Measurements from ENCODE around the gene R3HDM4.

The R3HDM4 gene

GRCh38 chr19:906480-906879, 6.5 kb downstream of the R3HDM4 start:
- DNase-seq = no peak
- no peak overlapping the region for H3K9ac ChIP-seq (ENCODE audit: low read length)
- peaks cover 2 to 9% of the 10 kb centered on the region in 2 experiments for H3K4me1 ChIP-seq (ENCODE audit: control insufficient read depth in 1 of 2, insufficient read depth in 2 of 2, low read length in 2 of 2)
- no peak overlapping the region for H3K4me2 ChIP-seq (ENCODE audit: low read length)
- H2BK12ac ChIP-seq (ENCODE audit: low read length) = no peak overlapping the region
- H4K91ac ChIP-seq (ENCODE audit: low read depth, low read length) = no peak overlapping the region
- no peak overlapping the region for H3K14ac ChIP-seq (ENCODE audit: low read length)
- H3K18ac ChIP-seq (ENCODE audit: low read length) = no peak overlapping the region
- no peak overlapping the region for H3K23ac ChIP-seq (ENCODE audit: low read length)
- H4K8ac ChIP-seq (ENCODE audit: low read depth, low read length) = no peak overlapping the region
- no peaks in the 10 kb centered on the region for H3K9me3 ChIP-seq (ENCODE audit: insufficient read depth, low read depth, low read length)
- no peaks in the 10 kb centered on the region for H3K79me1 ChIP-seq (ENCODE audit: low read length)
- no CpG with 5 or more reads among the region's 7 CpGs for WGBS (ENCODE audit: extremely low coverage, insufficient coverage, insufficient read length)
- no peak overlapping the region for H3K4me3 ChIP-seq (ENCODE audit: low read depth, low read length)
- peaks cover 4 to 9% of the 10 kb centered on the region in 2 experiments for H3K36me3 ChIP-seq (ENCODE audit: control insufficient read depth in 1 of 2, insufficient read depth in 2 of 2, low read length in 2 of 2)
- no peak overlapping the region for H4K12ac ChIP-seq (ENCODE audit: low read depth, low read length)
- no peaks in the 10 kb centered on the region for H3K27me3 ChIP-seq (ENCODE audit: insufficient read depth, low read length)
- no peaks in the 10 kb centered on the region for H3K79me2 ChIP-seq (ENCODE audit: control insufficient read depth, insufficient read depth, low read length, poor library complexity)
- no peak overlapping the region for H2BK120ac ChIP-seq (ENCODE audit: insufficient read depth, low read length, poor library complexity)
- no peak overlapping the region for H2BK5ac ChIP-seq (ENCODE audit: low read depth, low read length, poor library complexity)
- no peak overlapping the region for H3K4ac ChIP-seq (ENCODE audit: low read depth, low read length)
- no peak overlapping the region for H2AFZ ChIP-seq (ENCODE audit: insufficient read depth, low read length, poor library complexity)
- H2AK5ac ChIP-seq (ENCODE audit: low read length) = no peak overlapping the region
- no peak overlapping the region for H3K27ac ChIP-seq (ENCODE audit: low read depth, low read length)

- Histone ChIP-seq H3K79me2 (ENCODE audit: control insufficient read depth, insufficient read depth, low read length, poor library complexity) (no peaks in the 10 kb centered on the region), H3K9me3 (ENCODE audit: insufficient read depth, low read depth, low read length) (no peaks in the 10 kb centered on the region), H2AFZ (ENCODE audit: insufficient read depth, low read length, poor library complexity) (no peak overlapping the region), H3K4me2 (ENCODE audit: low read length) (no peak overlapping the region), H3K14ac (ENCODE audit: low read length) (no peak overlapping the region), H3K18ac (ENCODE audit: low read length) (no peak overlapping the region), H3K4me3 (ENCODE audit: low read depth, low read length) (no peak overlapping the region), H3K36me3 (ENCODE audit: control insufficient read depth in 1 of 2, insufficient read depth in 2 of 2, low read length in 2 of 2) (peaks cover 14 to 16% of the 10 kb centered on the region in 2 experiments), H2BK12ac (ENCODE audit: low read length) (no peak overlapping the region), H3K4ac (ENCODE audit: low read depth, low read length) (no peak overlapping the region), H3K27ac (ENCODE audit: low read depth, low read length) (no peak overlapping the region), H3K9ac (ENCODE audit: low read length) (no peak overlapping the region), H3K23ac (ENCODE audit: low read length) (no peak overlapping the region), H3K4me1 (ENCODE audit: control insufficient read depth in 1 of 2, insufficient read depth in 2 of 2, low read length in 2 of 2) (peaks cover 2 to 6% of the 10 kb centered on the region in 2 experiments), H2BK120ac (ENCODE audit: insufficient read depth, low read length, poor library complexity) (no peak overlapping the region), H4K8ac (ENCODE audit: low read depth, low read length) (no peak overlapping the region), H2BK5ac (ENCODE audit: low read depth, low read length, poor library complexity) (no peak overlapping the region), H3K79me1 (ENCODE audit: low read length) (no peaks in the 10 kb centered on the region), H2AK5ac (ENCODE audit: low read length) (no peak overlapping the region), H4K91ac (ENCODE audit: low read depth, low read length) (no peak overlapping the region), H3K27me3 (ENCODE audit: insufficient read depth, low read length) (no peaks in the 10 kb centered on the region), H4K12ac (ENCODE audit: low read depth, low read length) (no peak overlapping the region)
- no peak for DNase-seq
- WGBS (ENCODE audit: extremely low coverage, insufficient coverage, insufficient read length) = no CpG with 5 or more reads among the region's 8 CpGs
These were observed 8.5 kb downstream of the R3HDM4 start for GRCh38 chr19:904545-904944.

GRCh38 chr19:903266-903797, 9.7 kb downstream of the R3HDM4 start:
- no peak overlapping the region for H3K4me2 ChIP-seq (ENCODE audit: low read length)
- no peak overlapping the region for H4K91ac ChIP-seq (ENCODE audit: low read depth, low read length)
- peaks cover 3% of the 10 kb centered on the region for H3K9me3 ChIP-seq (ENCODE audit: insufficient read depth, low read depth, low read length)
- H3K4me1 ChIP-seq (ENCODE audit: control insufficient read depth in 1 of 2, insufficient read depth in 2 of 2, low read length in 2 of 2) = no peaks in the 10 kb centered on the region
- H3K18ac ChIP-seq (ENCODE audit: low read length) = no peak overlapping the region
- WGBS (ENCODE audit: extremely low coverage, insufficient coverage, insufficient read length) = no CpG with 5 or more reads among the region's 32 CpGs
- no peaks in the 10 kb centered on the region for H3K79me1 ChIP-seq (ENCODE audit: low read length)
- H3K79me2 ChIP-seq (ENCODE audit: control insufficient read depth, insufficient read depth, low read length, poor library complexity) = no peaks in the 10 kb centered on the region
- H2BK12ac ChIP-seq (ENCODE audit: low read length) = no peak overlapping the region
- no peak overlapping the region for H3K14ac ChIP-seq (ENCODE audit: low read length)
- no peak overlapping the region for H2AFZ ChIP-seq (ENCODE audit: insufficient read depth, low read length, poor library complexity)
- no peak overlapping the region for H2AK5ac ChIP-seq (ENCODE audit: low read length)
- no peaks in the 10 kb centered on the region for H3K27me3 ChIP-seq (ENCODE audit: insufficient read depth, low read length)
- H3K4ac ChIP-seq (ENCODE audit: low read depth, low read length) = no peak overlapping the region
- H2BK120ac ChIP-seq (ENCODE audit: insufficient read depth, low read length, poor library complexity) = no peak overlapping the region
- no peak overlapping the region for H4K12ac ChIP-seq (ENCODE audit: low read depth, low read length)
- no peak overlapping the region for H4K8ac ChIP-seq (ENCODE audit: low read depth, low read length)
- DNase-seq = no peak
- no peak overlapping the region for H3K23ac ChIP-seq (ENCODE audit: low read length)
- H3K9ac ChIP-seq (ENCODE audit: low read length) = no peak overlapping the region
- H3K36me3 ChIP-seq (ENCODE audit: control insufficient read depth in 1 of 2, insufficient read depth in 2 of 2, low read length in 2 of 2) = peaks cover 25 to 27% of the 10 kb centered on the region in 2 experiments
- no peak overlapping the region for H2BK5ac ChIP-seq (ENCODE audit: low read depth, low read length, poor library complexity)
- no peak overlapping the region for H3K27ac ChIP-seq (ENCODE audit: low read depth, low read length)
- no peak overlapping the region for H3K4me3 ChIP-seq (ENCODE audit: low read depth, low read length)

- Histone ChIP-seq H2BK120ac (ENCODE audit: insufficient read depth, low read length, poor library complexity) (no peak overlapping the region), H2BK5ac (ENCODE audit: low read depth, low read length, poor library complexity) (no peak overlapping the region), H3K9me3 (ENCODE audit: insufficient read depth, low read depth, low read length) (peaks cover 3% of the 10 kb centered on the region), H3K4ac (ENCODE audit: low read depth, low read length) (no peak overlapping the region), H4K12ac (ENCODE audit: low read depth, low read length) (no peak overlapping the region), H3K14ac (ENCODE audit: low read length) (no peak overlapping the region), H3K27me3 (ENCODE audit: insufficient read depth, low read length) (no peaks in the 10 kb centered on the region), H3K23ac (ENCODE audit: low read length) (no peak overlapping the region), H3K27ac (ENCODE audit: low read depth, low read length) (no peak overlapping the region), H3K36me3 (ENCODE audit: control insufficient read depth in 1 of 2, insufficient read depth in 2 of 2, low read length in 2 of 2) (peaks cover 27 to 28% of the 10 kb centered on the region in 2 experiments), H3K79me2 (ENCODE audit: control insufficient read depth, insufficient read depth, low read length, poor library complexity) (no peaks in the 10 kb centered on the region), H3K4me2 (ENCODE audit: low read length) (no peak overlapping the region), H2AK5ac (ENCODE audit: low read length) (no peak overlapping the region), H3K18ac (ENCODE audit: low read length) (no peak overlapping the region), H2BK12ac (ENCODE audit: low read length) (no peak overlapping the region), H4K8ac (ENCODE audit: low read depth, low read length) (no peak overlapping the region), H3K9ac (ENCODE audit: low read length) (no peak overlapping the region), H4K91ac (ENCODE audit: low read depth, low read length) (no peak overlapping the region), H3K4me1 (ENCODE audit: control insufficient read depth in 1 of 2, insufficient read depth in 2 of 2, low read length in 2 of 2) (no peaks in the 10 kb centered on the region), H3K79me1 (ENCODE audit: low read length) (no peaks in the 10 kb centered on the region), H2AFZ (ENCODE audit: insufficient read depth, low read length, poor library complexity) (no peak overlapping the region), H3K4me3 (ENCODE audit: low read depth, low read length) (no peak overlapping the region)
- WGBS (ENCODE audit: extremely low coverage, insufficient coverage, insufficient read length) = no CpG with 5 or more reads among the region's 14 CpGs
- no peak for DNase-seq
These were observed 10.4 kb downstream of the R3HDM4 start for GRCh38 chr19:902446-903226.
